ENCODE results near the gene ARFGAP1.

ARFGAP1 gene

GRCh38 chr20:63319164-63320040 lies 46.8 kb downstream of the ARFGAP1 start:
- DNase-seq (ENCODE audit: low read depth) = no peak

DNA sequence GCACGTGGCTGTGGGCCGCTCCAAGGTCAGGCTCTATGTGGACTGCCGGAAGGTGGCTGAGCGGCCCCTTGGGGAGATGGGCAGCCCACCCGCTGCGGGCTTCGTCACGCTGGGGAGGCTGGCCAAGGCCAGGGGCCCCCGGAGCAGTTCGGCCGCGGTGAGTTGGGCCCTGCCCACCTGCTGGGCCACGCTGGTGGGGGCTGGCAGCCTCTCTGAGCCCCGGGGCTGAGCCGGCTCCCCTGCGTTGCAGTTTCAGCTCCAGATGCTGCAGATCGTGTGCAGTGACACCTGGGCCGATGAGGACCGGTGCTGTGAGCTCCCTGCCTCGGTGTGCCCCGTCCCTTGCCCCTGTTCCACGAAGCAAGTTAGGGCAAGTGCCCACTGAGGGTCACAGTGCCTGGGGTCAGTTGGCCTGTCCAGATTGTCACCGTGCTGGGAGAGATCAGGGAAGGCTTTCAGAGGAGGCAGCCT lies 47.5 kb downstream of the ARFGAP1 start:
- no peak for DNase-seq (ENCODE audit: low read depth)

- no peak for DNase-seq (ENCODE audit: low read depth)
These were observed 48.1 kb downstream of the ARFGAP1 start for GRCh38 chr20:63320616-63321147.

DNA sequence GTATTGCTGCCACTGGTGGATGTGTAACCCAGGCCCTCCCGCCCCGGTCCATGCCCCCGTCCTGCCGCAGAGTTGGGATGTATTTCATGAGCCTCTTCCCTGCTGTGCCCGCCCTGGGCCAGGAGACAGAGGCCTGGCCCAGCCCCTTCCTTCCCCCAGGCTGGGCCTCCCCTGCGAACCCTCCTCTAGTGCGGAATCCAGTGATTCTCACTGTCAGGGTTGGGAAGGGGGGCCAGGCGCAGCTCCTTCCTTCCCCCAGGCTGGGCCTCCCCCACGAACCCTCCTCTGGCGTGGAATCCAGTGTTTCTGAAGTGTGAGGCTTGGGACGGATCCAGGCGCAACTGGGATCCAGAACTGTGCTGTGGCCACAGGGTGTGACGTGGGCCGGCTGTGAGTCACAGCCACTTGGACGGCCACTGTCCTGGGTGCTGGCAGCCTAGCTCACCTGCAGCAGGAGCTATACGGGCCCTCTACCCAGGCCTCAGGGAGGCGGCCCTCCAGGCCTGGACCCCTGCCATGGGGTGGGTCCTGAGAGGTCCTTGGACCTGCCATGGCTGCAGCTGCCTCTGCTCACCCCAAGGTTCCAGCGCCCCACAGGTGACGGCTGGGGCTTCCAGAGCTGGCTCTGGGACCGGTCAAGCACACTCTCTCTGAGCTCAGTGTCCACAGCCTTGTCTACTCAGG lies 48.7 kb downstream of the ARFGAP1 start:
- no peak for DNase-seq (ENCODE audit: low read depth)

DNA sequence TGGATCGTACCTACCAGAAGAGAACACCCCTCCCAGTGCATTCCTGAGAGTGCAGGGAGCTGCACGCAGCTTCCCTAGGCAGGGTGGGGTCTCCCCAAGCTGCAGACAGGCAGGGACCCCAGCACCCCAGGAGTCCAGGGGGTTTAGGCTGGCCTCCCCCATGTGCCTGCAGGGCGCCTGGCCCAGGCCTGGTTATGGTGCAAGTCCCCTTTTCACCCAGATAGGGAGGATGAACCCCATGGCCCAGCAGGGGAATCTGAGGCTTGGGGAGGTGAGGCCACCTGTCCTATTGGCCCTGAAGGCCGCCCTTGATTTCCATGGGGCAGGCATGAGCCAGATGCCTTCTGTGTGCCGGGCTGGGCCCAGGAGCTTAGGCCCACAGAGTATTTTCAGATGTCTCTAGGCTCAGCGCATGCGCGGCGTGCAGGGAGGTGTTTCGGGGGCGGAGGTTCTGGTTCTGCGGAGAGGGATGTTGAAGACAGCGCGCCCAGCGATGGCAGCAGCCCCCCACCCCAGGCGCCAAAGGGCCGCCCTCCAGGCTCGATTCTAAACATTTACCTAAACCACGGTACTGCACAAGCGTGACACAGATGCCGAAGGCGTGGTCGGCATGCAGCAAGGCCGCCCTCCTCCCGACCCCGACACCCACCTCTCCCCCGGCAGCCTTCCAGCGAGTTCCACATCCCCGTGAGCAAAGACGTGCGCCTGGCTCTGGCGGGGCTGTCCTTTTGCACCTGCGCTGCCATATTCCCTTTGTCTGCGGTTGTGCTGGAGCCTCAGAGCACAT lies 49.7 kb downstream of the ARFGAP1 start:
- DNase-seq (ENCODE audit: low read depth) = no peak

DNA sequence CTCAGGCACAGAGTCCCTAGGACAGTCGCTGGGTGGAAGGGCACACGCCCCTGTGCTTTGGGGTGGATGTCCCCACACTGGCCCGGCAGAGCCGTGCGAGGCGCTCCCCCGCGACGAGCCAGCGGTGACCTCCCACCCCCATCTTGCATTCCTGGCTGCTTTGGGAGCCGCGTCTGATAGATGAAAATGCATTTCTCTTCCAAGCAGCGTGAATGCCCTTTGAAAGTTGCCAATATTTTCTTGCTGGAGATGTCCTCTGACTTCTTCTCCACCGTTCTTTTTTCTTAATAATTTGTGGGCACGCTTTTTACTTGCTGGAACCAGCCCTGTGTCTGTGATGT lies 50.3 kb downstream of the ARFGAP1 start:
- DNase-seq (ENCODE audit: low read depth) = no peak

GRCh38 chr20:63323357-63323981 lies 50.9 kb downstream of the ARFGAP1 start:
- DNase-seq (ENCODE audit: low read depth) = no peak

DNA sequence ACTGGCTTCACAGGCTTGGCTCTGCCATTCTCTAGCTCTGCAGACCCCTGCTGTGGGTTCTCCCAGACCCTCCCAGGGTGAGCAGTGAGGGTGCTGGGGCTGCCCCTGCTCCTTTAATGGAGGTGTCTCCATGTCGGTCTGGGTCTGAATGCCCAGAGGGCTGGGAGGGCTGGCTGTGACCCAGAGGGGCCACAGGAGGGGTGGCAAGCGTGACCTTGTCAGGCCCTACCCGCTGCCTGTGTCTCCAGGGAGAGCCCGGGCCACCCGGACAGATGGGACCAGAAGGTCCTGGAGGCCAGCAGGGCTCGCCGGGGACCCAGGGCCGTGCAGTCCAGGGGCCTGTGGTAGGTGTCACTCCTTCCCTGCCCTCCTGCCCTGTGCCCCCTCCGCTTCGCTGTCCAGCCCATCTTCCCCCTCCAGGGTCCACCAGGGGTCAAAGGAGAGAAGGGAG lies 52.4 kb downstream of the ARFGAP1 start:
- DNase-seq (ENCODE audit: low read depth) = no peak

- DNase-seq (ENCODE audit: low read depth) = no peak
These were observed 53.1 kb downstream of the ARFGAP1 start for GRCh38 chr20:63325554-63326313.

DNA sequence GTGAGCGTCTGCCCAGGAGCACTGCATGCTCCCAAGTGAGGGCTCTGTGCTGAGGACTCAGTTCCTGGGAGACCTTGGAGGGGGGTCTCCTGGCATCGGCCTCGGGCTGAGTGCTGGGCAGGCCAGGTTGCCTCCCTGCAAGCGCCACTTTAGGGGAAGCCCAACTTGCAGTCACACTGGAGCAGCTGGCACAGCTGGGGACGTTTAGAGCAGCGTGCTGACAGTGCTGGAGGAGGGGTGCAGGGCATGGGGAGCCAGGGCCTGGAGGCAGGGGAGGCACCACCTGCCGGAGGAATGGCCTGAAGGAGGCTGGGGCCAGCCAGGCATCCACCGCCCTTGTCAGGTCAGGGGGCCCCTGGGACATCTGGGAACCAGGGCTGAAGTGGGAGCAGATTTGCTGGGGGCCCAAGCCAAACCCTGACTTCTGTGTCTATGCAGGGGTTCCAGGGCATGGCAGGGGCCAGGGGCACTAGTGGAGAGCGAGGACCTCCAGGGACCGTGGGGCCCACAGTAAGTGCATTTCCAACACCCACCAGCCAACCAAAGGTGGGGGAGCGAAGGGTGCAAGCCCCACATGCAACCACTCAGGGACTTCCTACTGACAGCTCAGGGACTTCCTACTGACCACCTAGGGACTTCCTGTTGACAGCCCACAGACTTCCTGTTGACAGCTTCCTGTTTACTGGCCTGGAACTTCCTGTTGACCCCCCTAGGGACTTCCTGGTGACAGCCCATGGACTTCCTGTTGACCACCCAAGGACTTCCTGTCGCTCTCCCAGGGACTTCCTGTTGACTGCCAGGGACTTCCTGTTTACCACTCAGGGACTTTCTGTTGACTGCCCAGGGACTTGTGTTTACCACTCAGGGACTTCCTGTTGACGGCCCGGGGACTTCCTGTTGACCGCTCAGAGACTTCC lies 54.0 kb downstream of the ARFGAP1 start:
- no peak for DNase-seq (ENCODE audit: low read depth)

GRCh38 chr20:63327231-63327745 lies 54.7 kb downstream of the ARFGAP1 start:
- no peak for DNase-seq (ENCODE audit: low read depth)

DNA sequence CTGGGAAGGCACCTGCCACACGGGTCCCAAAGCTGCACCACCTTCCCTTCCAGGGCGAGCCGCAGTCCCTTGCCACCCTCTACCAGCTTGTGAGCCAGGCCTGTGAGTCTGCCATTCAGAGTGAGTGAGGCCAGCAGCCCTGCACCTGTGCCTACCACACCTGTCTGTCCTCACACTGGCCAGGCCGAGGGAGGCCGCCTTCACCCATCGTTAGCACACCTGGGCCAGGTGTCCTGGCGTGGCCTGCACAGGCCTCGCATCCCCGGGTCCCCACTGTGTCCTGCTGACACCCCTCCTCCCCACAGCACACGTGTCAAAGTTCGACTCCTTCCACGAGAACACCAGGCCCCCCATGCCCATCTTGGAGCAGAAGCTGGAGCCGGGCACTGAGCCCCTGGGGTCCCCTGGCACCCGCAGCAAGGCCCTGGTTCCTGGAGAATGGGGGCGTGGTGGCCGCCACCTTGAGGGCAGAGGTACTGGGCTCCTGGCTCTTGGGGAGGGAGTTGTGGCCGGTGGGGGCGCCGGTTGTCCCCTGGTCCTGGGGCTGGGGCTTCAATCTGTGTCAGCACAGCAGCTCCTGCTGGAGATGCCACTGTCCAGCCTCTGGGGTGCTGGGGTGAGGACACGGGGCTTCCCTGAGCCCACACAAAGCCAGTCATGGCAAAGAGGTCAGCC lies 55.5 kb downstream of the ARFGAP1 start:
- DNase-seq (ENCODE audit: low read depth) = no peak

GRCh38 chr20:63328718-63329275 lies 56.2 kb downstream of the ARFGAP1 start:
- no peak for DNase-seq (ENCODE audit: low read depth)

- DNase-seq (ENCODE audit: low read depth) = no peak
These were observed 56.9 kb downstream of the ARFGAP1 start for GRCh38 chr20:63329331-63330083.

- no peak for DNase-seq (ENCODE audit: low read depth)
These were observed 57.6 kb downstream of the ARFGAP1 start for GRCh38 chr20:63330084-63330760.

GRCh38 chr20:63330940-63331339 lies 58.3 kb downstream of the ARFGAP1 start:
- DNase-seq (ENCODE audit: low read depth) = no peak

DNA sequence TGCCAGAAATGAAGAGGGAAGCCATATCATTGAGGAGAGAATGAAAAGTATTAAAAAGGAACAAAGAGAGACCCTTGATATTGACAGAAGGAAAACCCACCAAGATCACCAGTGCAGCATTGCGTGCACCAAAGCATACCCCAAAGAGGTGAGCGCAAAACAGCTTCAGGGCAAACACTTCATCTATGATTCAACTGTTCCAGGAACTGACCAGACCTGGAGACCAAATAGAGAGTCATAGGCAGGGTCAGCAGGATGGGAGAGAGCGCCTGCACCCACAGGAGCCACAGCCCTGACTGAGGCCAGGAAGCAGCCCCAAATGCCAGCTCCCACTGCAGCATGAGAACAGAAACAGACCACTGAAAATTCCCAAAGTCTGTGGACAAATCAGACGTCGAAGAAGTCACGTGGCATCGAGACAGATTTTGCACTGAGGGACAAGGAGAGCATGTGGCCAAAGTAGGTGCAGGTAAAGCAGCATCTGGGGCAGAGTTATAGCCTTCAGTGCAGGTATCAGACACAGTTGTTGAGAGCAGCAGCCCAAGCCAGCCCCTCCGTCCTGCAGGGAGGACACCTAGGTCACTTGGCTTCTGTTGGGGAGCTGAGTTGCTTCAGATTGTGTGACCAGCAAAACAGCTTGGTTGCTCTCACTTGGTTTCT lies 59.3 kb downstream of the ARFGAP1 start:
- no peak for DNase-seq (ENCODE audit: low read depth)

Measured in stimulated activated CD8-positive, alpha-beta memory T cell treated with anti-CD3 and anti-CD28 coated beads, Interleukin-12 subunit alpha, Interleukin-12 subunit beta, amount 100 ng/mL, for 4 hours (primary cell).